ENCODE measurements around the gene WBP1L.
A peak's percentile ranks its signal among the peaks of the same experiment; 100 is the strongest.

Gene WBP1L

GRCh38 chr10:102795453-102796406, 52.0 kb downstream of the WBP1L start:
- no peak for DNase-seq
- Mint-ChIP-seq H3K27ac (peak overlapping the region; percentile 85), H3K36me3 (ENCODE audit: low read depth) (peaks cover 37% of the 10 kb centered on the region), H3K4me1 (ENCODE audit: low read depth) (peaks cover 42% of the 10 kb centered on the region), H3K9me3 (no peaks in the 10 kb centered on the region), H3K27me3 (no peaks in the 10 kb centered on the region), H3K4me3 (peak overlapping the region; percentile 43)

- peak overlapping the region; percentile 85 for H3K27ac Mint-ChIP-seq
- H3K36me3 Mint-ChIP-seq (ENCODE audit: low read depth) = peaks cover 39% of the 10 kb centered on the region
- no peaks in the 10 kb centered on the region for H3K27me3 Mint-ChIP-seq
- peak; percentile 61 for DNase-seq
- peaks cover 45% of the 10 kb centered on the region for H3K4me1 Mint-ChIP-seq (ENCODE audit: low read depth)
- no peaks in the 10 kb centered on the region for H3K9me3 Mint-ChIP-seq
- H3K4me3 Mint-ChIP-seq = peak overlapping the region; percentile 43
Observed at GRCh38 chr10:102796407-102797176, 52.8 kb downstream of the WBP1L start.

DNA sequence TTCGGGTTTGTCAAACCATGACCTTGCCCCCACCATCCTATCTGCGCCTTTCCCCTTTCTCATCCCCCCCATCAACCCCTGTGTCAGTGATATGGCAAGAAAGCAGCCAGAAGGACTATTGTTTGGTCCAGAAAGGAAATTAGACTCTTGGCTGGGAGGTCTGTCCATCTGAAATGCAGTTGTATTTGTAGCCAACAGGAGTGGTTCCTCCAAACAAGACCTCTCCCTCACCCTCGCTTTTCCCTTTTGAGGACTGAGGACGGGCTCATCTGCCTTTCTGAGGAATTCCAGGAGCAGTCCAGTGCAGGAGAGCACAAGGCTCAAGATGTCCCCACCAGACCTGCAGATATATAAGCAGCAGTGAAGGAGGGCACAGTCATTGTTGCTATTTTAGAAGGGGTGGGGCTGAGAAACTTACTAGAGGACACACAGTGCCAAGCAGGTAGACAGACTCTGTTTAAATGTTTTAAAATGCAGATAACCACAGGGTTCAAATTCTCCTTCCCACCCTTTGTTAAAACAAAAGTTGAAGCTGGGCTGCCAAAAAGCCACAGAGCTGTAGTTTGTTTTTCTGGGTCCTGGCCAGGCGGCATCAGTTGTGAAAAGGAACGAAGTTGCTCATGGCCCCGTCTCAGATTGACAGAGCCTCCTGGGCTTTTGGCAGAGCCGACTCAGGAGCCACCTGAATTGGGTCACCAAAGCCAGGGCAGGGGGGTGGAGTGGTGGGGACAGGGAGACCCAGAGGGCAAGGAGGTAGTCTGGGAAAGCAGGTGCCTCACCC, 56.1 kb downstream of the WBP1L start:
- DNase-seq = no peak
- peaks cover 60% of the 10 kb centered on the region for H3K36me3 Mint-ChIP-seq (ENCODE audit: low read depth)
- peaks cover 53% of the 10 kb centered on the region for H3K4me1 Mint-ChIP-seq (ENCODE audit: low read depth)
- H3K27me3 Mint-ChIP-seq = no peaks in the 10 kb centered on the region
- H3K4me3 Mint-ChIP-seq = no peak overlapping the region
- peak overlapping the region; percentile 60 for H3K27ac Mint-ChIP-seq
- peaks cover 2% of the 10 kb centered on the region for H3K9me3 Mint-ChIP-seq

GRCh38 chr10:102800611-102801335, 57.0 kb downstream of the WBP1L start:
- no peaks in the 10 kb centered on the region for H3K27me3 Mint-ChIP-seq
- peak overlapping the region; percentile 60 for H3K27ac Mint-ChIP-seq
- no peak overlapping the region for H3K4me3 Mint-ChIP-seq
- DNase-seq = no peak
- peaks cover 2% of the 10 kb centered on the region for H3K9me3 Mint-ChIP-seq
- peaks cover 45% of the 10 kb centered on the region for H3K4me1 Mint-ChIP-seq (ENCODE audit: low read depth)
- H3K36me3 Mint-ChIP-seq (ENCODE audit: low read depth) = peaks cover 64% of the 10 kb centered on the region

- Mint-ChIP-seq H3K36me3 (ENCODE audit: low read depth) (peaks cover 67% of the 10 kb centered on the region), H3K9me3 (peaks cover 2% of the 10 kb centered on the region), H3K27me3 (no peaks in the 10 kb centered on the region), H3K4me3 (no peak overlapping the region), H3K27ac (no peak overlapping the region), H3K4me1 (ENCODE audit: low read depth) (peaks cover 38% of the 10 kb centered on the region)
- no peak for DNase-seq
Observed at GRCh38 chr10:102801496-102801895, 57.7 kb downstream of the WBP1L start.

DNA sequence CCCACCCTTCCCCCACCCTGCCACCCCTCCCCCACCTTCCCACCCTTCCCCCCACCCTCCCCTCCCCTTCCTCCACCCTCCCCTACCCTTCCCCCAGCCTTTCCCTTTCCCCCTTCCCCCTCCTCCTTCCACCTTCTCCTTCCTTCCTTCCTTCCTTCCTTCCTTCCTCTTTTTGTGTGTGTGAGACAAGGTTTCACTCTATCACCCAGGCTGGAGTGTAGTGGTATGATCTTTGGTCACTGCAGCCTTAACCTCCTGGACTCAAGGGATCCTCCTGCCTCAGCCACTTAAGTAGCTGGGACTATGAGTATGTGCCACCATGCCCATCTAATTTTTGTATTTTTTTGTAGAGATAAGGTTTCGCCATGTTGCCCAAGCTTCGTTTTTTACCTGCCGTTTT, 58.2 kb downstream of the WBP1L start:
- H3K27me3 Mint-ChIP-seq = no peaks in the 10 kb centered on the region
- H3K36me3 Mint-ChIP-seq (ENCODE audit: low read depth) = peaks cover 68% of the 10 kb centered on the region
- H3K27ac Mint-ChIP-seq = peak overlapping the region; percentile 94
- peaks cover 35% of the 10 kb centered on the region for H3K4me1 Mint-ChIP-seq (ENCODE audit: low read depth)
- no peak overlapping the region for H3K4me3 Mint-ChIP-seq
- no peak for DNase-seq
- peaks cover 2% of the 10 kb centered on the region for H3K9me3 Mint-ChIP-seq

GRCh38 chr10:102802920-102803534, 59.3 kb downstream of the WBP1L start:
- Mint-ChIP-seq H3K27me3 (no peaks in the 10 kb centered on the region), H3K4me3 (no peak overlapping the region), H3K36me3 (ENCODE audit: low read depth) (peaks cover 63% of the 10 kb centered on the region), H3K4me1 (ENCODE audit: low read depth) (peaks cover 34% of the 10 kb centered on the region), H3K27ac (peak overlapping the region; percentile 94), H3K9me3 (peaks cover 2% of the 10 kb centered on the region)
- DNase-seq = peak; percentile 43

GRCh38 chr10:102804382-102805055, 60.8 kb downstream of the WBP1L start:
- Mint-ChIP-seq H3K4me1 (ENCODE audit: low read depth) (peaks cover 41% of the 10 kb centered on the region), H3K27ac (peak overlapping the region; percentile 67), H3K9me3 (peaks cover 2% of the 10 kb centered on the region)

GRCh38 chr10:102808380-102808779, 64.6 kb downstream of the WBP1L start:
- Mint-ChIP-seq H3K27ac (peak overlapping the region; percentile 15), H3K36me3 (ENCODE audit: low read depth) (peaks cover 57% of the 10 kb centered on the region)
- no peak for DNase-seq

More at GRCh38 chr10:102804382-102805055, 60.8 kb downstream of the WBP1L start:
- peaks cover 53% of the 10 kb centered on the region for H3K36me3 Mint-ChIP-seq (ENCODE audit: low read depth)
- DNase-seq = no peak
- H3K4me3 Mint-ChIP-seq = no peak overlapping the region
- no peaks in the 10 kb centered on the region for H3K27me3 Mint-ChIP-seq

GRCh38 chr10:102811346-102811745, 67.6 kb downstream of the WBP1L start:
- no peaks in the 10 kb centered on the region for H3K27me3 Mint-ChIP-seq
- H3K9me3 Mint-ChIP-seq = no peaks in the 10 kb centered on the region
- H3K36me3 Mint-ChIP-seq (ENCODE audit: low read depth) = peaks cover 69% of the 10 kb centered on the region
- H3K4me3 Mint-ChIP-seq = no peak overlapping the region
- DNase-seq = no peak
- peak overlapping the region; percentile 61 for H3K27ac Mint-ChIP-seq
- peaks cover 18% of the 10 kb centered on the region for H3K4me1 Mint-ChIP-seq (ENCODE audit: low read depth)

More at GRCh38 chr10:102808380-102808779, 64.6 kb downstream of the WBP1L start:
- H3K9me3 Mint-ChIP-seq = peaks cover 2% of the 10 kb centered on the region
- no peak overlapping the region for H3K4me3 Mint-ChIP-seq
- H3K4me1 Mint-ChIP-seq (ENCODE audit: low read depth) = peaks cover 26% of the 10 kb centered on the region
- no peaks in the 10 kb centered on the region for H3K27me3 Mint-ChIP-seq

DNA sequence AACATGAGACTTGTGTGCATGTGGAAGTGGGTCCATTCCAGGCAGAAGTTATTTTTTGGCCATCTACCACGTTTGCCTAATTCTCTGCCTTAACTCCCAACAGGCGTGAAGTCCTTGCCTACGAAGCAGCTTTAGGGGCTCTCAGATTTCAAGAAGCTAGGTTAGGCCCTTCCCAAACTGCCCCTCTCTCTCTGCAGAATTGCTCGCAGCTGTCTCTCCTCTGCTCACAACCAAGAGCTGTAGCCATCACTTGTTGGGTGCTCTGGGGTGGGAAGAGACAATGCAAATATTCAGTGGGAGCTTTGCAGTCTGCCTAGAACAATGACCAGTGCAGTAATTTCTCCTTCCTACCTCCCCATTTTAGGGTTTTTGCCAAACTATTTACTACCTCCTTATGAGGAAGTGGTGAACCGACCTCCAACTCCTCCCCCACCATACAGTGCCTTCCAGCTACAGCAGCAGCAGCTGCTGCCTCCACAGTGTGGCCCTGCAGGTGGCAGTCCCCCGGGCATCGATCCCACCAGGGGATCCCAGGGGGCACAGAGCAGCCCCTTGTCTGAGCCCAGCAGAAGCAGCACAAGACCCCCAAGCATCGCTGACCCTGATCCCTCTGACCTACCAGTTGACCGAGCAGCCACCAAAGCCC, 68.6 kb downstream of the WBP1L start:
- no peak for DNase-seq
- Mint-ChIP-seq H3K27ac (peak overlapping the region; percentile 65), H3K4me3 (no peak overlapping the region), H3K4me1 (ENCODE audit: low read depth) (peaks cover 16% of the 10 kb centered on the region), H3K36me3 (ENCODE audit: low read depth) (peaks cover 64% of the 10 kb centered on the region), H3K9me3 (no peaks in the 10 kb centered on the region), H3K27me3 (no peaks in the 10 kb centered on the region)

GRCh38 chr10:102813017-102813541, 69.3 kb downstream of the WBP1L start:
- Mint-ChIP-seq H3K4me3 (no peak overlapping the region), H3K27me3 (no peaks in the 10 kb centered on the region), H3K4me1 (ENCODE audit: low read depth) (peaks cover 16% of the 10 kb centered on the region), H3K36me3 (ENCODE audit: low read depth) (peaks cover 64% of the 10 kb centered on the region), H3K9me3 (no peaks in the 10 kb centered on the region), H3K27ac (peak overlapping the region; percentile 62)
- DNase-seq = no peak
